ENCODE measurements around the gene GABBR2. TPM values are rescaled to one million over a fixed set of nuclear protein-coding genes. Genes with fewer than 3 reads are reported as not detected.

GABBR2 gene
- total and polyA plus RNA-seq, 9 of the 15 experiments (the other 6 are each of a cell fraction or from before 2014, with no cell fraction given), result 0.15 to 1.9 (median 0.32) TPM

- TF ChIP-seq USF1 (CRISPR knock-in tag; IDR thresholded peaks at IDR 0.05) (no peak), SAP30 (IDR thresholded peaks at IDR 0.05; ENCODE audit: borderline replicate concordance, insufficient read depth, low read depth, low read length, poor library complexity, severe bottlenecking) (no peak), CEBPG (CRISPR knock-in tag; IDR thresholded peaks at IDR 0.05) (no peak), CEBPG (tag; conservative IDR thresholded peaks at IDR 0.05 in 1 of 2, IDR thresholded peaks at IDR 0.05 in 1 of 2) (no peak), XRCC4 (IDR thresholded peaks at IDR 0.05; ENCODE audit: extremely low read depth, insufficient read depth, insufficient read length) (no peak), CEBPB (tag; IDR thresholded peaks at IDR 0.05) (peak; percentile 8; the same call in 1 of the 2 replicates), MAFF (IDR thresholded peaks at IDR 0.05; ENCODE audit: low read length) (no peak), STAT5A (IDR thresholded peaks at IDR 0.05; ENCODE audit: borderline replicate concordance, low read length) (peak; percentile 35; the same call in 1 of the 2 replicates), ZBTB34 (CRISPR knock-in tag; IDR thresholded peaks at IDR 0.05) (no peak), ZNF561 (CRISPR knock-in tag; conservative IDR thresholded peaks at IDR 0.05) (no peak), NFIX (CRISPR knock-in tag; IDR thresholded peaks at IDR 0.05; ENCODE audit: low read depth) (peak; percentile 98), CREBBP (IDR thresholded peaks at IDR 0.05; ENCODE audit: low read depth, low read length) (no peak), BRF2 (IDR thresholded peaks at IDR 0.05; ENCODE audit: borderline replicate concordance, insufficient read depth, insufficient read length) (no peak), SMAD2 (IDR thresholded peaks at IDR 0.05; ENCODE audit: low read depth, low read length) (no peak), ZNF696 (CRISPR knock-in tag; conservative IDR thresholded peaks at IDR 0.05) (no peak), NBN (IDR thresholded peaks at IDR 0.05; ENCODE audit: low read depth) (no peak), SMAD1 (IDR thresholded peaks at IDR 0.05; ENCODE audit: low read depth, low read length, partially characterized antibody) (peak; percentile 95), TAL1 (IDR thresholded peaks at IDR 0.05) (peak; percentile 54), ATF3 (IDR thresholded peaks at IDR 0.05) (no peak), ATF3 (CRISPR knock-in tag; conservative IDR thresholded peaks at IDR 0.05) (no peak), JUND (IDR thresholded peaks at IDR 0.05; ENCODE audit: borderline replicate concordance, low read depth, low read length) (no peak), JUND (tag; IDR thresholded peaks at IDR 0.05; ENCODE audit: borderline replicate concordance, low read depth, low read length) (no peak), ZNF232 (CRISPR knock-in tag; IDR thresholded peaks at IDR 0.05) (no peak), TEAD4 (IDR thresholded peaks at IDR 0.05; ENCODE audit: low read length) (peak; percentile 59), TEAD4 (CRISPR knock-in tag; IDR thresholded peaks at IDR 0.05; ENCODE audit: borderline replicate concordance) (no peak)
Measured at GRCh38 chr9:98504298-98505282, 204.1 kb downstream of the GABBR2 start (continued).

Measured in K562 (cell line).